Skeletal muscle cell (primary cell): ENCODE measurements around the gene KLC3.

Experiments used
- DNase-seq: peaks from one replicate; pipeline ENCODE4 v3.0.0-alpha.2; 2010; ENCODE audit warnings: low read depth
- H3K4me3 ChIP-seq: 2 replicates; pipeline ENCODE4 v1.5.1; 2011; ENCODE audit warnings: low read depth, mild to moderate bottlenecking, control low read depth, low read length, moderate library complexity

KLC3 gene

DNA sequence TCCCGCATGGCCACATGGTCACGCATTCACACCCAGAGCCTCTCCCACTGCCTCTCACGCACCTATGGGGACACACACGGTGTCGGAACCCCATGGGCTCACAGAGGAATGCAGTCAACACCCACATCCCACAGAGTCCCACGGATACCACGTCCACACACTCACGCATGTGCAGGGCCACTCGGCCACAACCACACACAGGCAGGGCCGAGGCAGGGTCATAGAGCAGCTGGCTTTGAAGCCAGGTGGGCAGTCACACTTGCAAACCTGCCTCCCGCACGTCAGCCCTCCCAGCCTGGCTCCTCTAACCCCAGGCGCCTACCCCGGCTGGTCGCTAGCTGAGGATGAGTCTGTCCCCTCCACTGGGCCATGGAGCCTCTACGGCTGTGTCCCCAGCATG lies 21.7 kb downstream of the KLC3 start:
- no peak overlapping the region for H3K4me3 ChIP-seq
- DNase-seq, result no peak

DNA sequence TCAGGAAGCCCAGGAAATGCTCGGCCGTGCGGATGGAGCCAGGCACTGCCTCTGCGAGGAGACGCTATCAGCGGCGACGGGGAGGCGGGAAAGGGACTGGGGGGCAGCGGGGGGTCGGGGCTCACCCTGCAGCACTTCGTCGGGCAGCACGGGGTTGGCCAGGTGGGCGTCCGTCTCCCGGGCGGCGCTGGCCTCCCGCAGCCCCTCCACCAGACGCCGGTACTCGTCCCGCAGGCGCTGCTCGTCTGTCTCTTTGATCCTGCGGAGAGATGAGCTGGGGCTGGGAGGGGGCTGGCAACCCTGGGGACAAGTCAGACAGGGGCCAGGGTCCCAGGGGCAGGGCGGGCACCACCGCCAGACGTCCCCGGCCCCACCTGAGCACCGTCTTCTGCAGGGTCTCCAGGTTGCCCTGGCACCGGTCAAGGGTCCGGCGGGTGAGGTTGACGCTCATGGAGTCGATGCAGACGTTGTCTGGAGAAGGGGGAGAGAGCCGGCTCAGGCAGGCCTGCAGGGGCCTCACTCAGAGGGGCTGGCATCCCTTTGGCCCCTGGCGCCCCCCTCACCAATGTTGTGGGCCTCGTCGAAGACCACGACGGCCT lies 23.4 kb downstream of the KLC3 start:
- no peak for DNase-seq
- no peak overlapping the region for H3K4me3 ChIP-seq

- H3K4me3 ChIP-seq, result no peak overlapping the region
- no peak for DNase-seq
Measured at GRCh38 chr19:45364696-45365095, 24.1 kb downstream of the KLC3 start.

DNA sequence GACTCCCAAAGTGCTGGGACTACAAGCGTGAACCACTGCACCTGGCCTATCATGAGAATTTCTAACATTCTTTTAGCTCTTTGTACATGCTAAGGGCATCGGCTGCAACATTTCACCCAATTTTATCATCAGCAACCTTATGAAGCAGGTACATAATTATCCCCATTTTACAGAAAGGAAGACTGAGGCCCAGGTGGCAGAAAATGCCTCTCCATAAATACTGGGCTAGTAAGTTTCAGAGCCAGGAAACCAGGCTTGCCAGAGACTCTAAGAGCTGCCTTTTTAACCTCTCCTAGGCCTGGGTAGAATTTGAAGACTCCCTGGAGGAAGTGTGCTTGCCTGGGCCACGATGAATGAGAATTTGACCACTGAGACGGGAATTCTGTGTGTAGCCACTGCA lies 27.6 kb downstream of the KLC3 start:
- no peak overlapping the region for H3K4me3 ChIP-seq
- DNase-seq, result no peak

GRCh38 chr19:45368737-45369340 lies 28.3 kb downstream of the KLC3 start:
- H3K4me3 ChIP-seq, result no peak overlapping the region
- DNase-seq, result no peak

DNA sequence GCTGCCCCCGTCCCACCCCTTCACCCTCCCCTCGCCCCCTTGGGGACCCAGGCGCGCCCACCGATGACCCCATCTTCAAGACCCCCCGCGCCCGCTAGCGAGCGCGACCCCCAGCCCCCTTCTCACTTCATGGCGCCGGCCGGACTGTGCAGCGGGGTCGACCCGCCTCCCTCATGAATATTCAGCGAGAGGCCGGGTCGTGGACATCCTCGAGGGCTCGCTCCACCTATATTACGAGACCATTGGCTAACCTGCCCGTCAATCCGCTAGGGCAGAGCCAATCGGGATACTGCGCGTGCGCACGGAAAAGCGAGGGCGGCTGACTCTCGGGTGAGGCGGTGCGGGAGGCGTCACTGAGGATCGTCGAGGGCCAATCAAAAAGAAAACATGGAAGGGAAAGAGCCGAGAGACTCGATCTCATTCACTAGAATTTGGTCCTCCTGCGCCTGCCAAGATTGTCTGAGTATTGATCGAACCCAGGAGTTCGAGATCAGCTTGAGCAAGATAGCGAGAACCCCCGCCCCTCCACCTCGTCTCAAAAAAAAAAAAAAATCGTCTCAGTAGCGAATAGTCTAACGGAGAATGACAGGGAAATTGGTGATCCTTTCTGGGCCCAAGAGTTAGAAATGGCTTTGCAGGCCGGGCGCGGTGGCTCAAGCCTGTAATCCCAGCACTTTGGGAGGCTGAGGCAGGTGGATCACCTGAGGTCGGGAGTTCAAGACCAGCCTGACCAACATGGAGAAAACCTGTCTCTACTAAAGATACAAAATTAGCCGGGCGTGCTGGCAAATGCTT lies 30.1 kb downstream of the KLC3 start, which contains the start of gene ERCC2:
TSS of gene ERCC2 (minus strand) at position 164 of the 795 bp plus-strand sequence. CDS start at position 131, 33 bp downstream.
- peak; percentile 95 for DNase-seq
- peak within 1 kb of the TSS; percentile 77 for H3K4me3 ChIP-seq

- peak; percentile 75 for DNase-seq
- no peak overlapping the region for H3K4me3 ChIP-seq
Measured at GRCh38 chr19:45376045-45376724, 35.6 kb downstream of the KLC3 start.

GRCh38 chr19:45380107-45380506 lies 39.6 kb downstream of the KLC3 start:
- H3K4me3 ChIP-seq, result no peak overlapping the region
- no peak for DNase-seq

DNA sequence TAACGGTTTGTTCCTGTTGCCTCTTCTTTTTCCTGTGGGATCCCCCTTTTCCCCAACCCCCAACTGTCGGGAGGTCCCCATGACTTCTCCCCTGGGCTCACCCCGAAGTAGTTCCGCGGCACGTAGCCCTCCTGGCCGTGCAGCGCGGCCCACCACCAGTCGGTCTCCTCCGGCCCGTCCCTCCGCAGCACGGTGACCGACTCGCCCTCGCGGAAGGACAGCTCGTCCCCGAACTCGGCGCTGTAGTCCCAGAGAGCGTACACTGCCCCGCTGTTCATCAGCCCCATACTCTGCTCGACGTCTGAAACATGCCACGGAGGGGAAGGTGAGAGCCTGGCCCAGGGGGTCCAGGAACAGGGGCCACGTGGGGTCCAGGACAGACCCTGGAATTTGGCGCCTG lies 41.9 kb downstream of the KLC3 start:
- no peak overlapping the region for H3K4me3 ChIP-seq
- no peak for DNase-seq

DNA sequence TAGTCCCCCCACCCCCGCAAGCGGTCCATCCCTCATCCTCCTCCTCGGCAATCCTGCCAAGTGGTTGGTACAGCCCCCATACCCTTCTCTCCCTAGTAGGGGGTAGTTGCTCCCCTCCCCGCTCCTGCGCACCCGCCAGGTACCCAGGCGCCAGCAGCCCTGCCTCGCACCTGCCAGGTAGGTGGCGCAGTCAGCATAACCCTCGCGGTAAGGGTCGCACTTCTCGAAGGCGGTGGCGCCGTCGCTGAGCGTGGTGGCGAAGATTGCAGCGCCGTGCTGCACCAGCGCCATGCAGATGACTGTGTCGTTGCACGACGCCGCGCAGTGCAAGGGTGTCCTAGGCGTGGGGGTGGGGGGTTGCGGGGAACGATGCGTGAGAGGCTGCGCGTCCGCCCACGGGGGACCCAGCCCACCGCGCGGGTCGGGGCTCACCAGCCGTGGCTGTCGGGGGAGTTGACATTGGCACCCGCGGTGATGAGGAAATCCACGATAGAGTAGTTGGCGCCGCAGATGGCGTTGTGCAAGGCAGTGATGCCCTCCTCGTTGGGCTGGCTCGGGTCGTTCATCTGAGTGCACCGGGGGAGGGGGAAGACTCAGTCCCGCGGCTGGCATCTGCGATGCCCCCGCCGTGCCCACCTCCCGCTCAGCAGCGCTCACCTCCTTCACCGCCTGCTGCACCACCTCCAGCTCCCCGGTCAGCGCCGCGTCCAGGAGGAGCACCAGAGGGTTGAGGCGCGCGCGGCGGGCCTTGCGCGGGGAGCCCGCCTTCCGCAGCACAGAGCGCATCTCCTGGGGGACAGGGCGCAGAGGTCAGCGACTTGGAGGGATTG lies 45.1 kb downstream of the KLC3 start:
- no peak overlapping the region for H3K4me3 ChIP-seq
- no peak for DNase-seq

GRCh38 chr19:45391346-45391745 lies 50.8 kb downstream of the KLC3 start:
- H3K4me3 ChIP-seq, result no peak overlapping the region
- no peak for DNase-seq

- no peak overlapping the region for H3K4me3 ChIP-seq
- DNase-seq, result no peak
Measured at GRCh38 chr19:45391871-45392665, 51.5 kb downstream of the KLC3 start.

DNA sequence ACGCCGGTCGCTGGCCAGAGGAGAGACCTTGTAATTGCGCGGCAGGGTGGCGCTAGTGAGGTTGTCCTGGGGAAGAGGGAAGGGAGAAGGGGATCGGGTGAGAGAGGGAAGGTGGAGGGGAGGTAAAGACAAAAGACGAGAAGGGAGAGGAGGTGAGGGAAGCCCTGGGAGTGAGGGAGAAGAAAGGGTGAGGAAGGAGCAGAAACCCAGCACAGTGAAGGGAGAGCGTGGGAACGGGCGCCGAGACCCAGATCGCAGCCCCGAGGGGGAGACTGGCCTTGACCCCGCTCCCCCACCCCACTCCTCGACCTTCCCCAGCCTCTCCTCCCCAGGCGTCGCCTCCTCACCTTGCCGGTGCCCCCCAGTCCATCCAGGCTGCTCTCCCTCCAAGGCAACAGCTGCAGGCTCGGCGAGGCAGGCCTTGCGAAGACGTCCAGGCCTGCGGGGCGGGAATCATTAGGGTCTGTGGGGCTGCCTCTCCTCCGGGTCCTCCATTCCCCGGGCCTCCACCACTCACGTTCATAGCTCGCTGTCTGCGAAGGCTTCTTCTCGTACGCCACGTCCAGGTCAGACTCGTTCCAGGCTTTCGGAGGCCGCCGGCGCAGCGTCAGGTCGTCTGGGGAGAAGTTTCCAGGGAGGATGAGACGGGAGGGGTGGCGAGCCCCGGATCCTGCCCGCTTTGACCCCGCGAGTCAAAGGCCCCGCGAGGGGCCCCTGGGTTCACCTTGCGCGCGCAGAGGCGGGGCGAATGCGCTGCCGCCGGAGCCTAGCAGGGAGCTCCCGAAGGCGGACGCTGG lies 55.5 kb downstream of the KLC3 start:
- no peak for DNase-seq
- H3K4me3 ChIP-seq, result no peak overlapping the region

- no peak overlapping the region for H3K4me3 ChIP-seq
- no peak for DNase-seq
Measured at GRCh38 chr19:45400192-45400591, 59.6 kb downstream of the KLC3 start.
